DOHH2 (cell line): ENCODE measurements around the gene FAM177B.

Source experiments
- H3F3A ChIP-seq: fragments of 200-600 bp; sonication (generic), shearing (Covaris generic); 2 replicates; pipeline ENCODE4 v1.6.0; 2016; ENCODE audit warnings: antibody characterized with exemption, mild to moderate bottlenecking; ENCODE audit not compliant: control insufficient read depth, insufficient read depth
- H3K27ac ChIP-seq: fragments of 200-600 bp; sonication (generic); 2 replicates; pipeline ENCODE4 v1.5.1; 2014; ENCODE audit warnings: low read depth, mild to moderate bottlenecking, low read length, moderate library complexity
- H3K27me3 ChIP-seq: fragments of 200-600 bp; sonication (generic); 2 replicates; pipeline ENCODE4 v1.6.1; 2014; ENCODE audit warnings: mild to moderate bottlenecking, low read length, mixed read lengths; ENCODE audit not compliant: control insufficient read depth
- H3K36me3 ChIP-seq: fragments of 200-600 bp; sonication (generic); 2 replicates; pipeline ENCODE4 v1.6.1; 2014; ENCODE audit warnings: mild to moderate bottlenecking, low read length, moderate library complexity, mixed read lengths; ENCODE audit not compliant: control insufficient read depth
- H3K4me1 ChIP-seq: fragments of 200-600 bp; sonication (generic); 2 replicates; pipeline ENCODE4 v1.6.1; 2014; ENCODE audit warnings: mild to moderate bottlenecking, low read length, mixed read lengths; ENCODE audit not compliant: control insufficient read depth
- H3K4me2 ChIP-seq: fragments of 200-600 bp; sonication (generic); 2 replicates; pipeline ENCODE4 v1.6.0; 2014; ENCODE audit warnings: mild to moderate bottlenecking, low read length, moderate library complexity
- H3K4me3 ChIP-seq: fragments of 200-600 bp; sonication (generic); 2 replicates; pipeline ENCODE4 v1.5.1; 2014; ENCODE audit warnings: mild to moderate bottlenecking, low read length, mixed read lengths
- H3K79me2 ChIP-seq: fragments of 200-600 bp; sonication (generic); 2 replicates; pipeline ENCODE4 v1.6.1; 2014; ENCODE audit warnings: mild to moderate bottlenecking, low read length, mixed read lengths; ENCODE audit not compliant: control insufficient read depth
- H3K9me2 ChIP-seq: fragments of 200-600 bp; sonication (generic); replicated peaks from 2 replicates; pipeline ENCODE4 v1.6.1; 2014; ENCODE audit warnings: mild to moderate bottlenecking, low read length, mixed read lengths; ENCODE audit not compliant: control insufficient read depth
- H3K9me3 ChIP-seq: fragments of 200-600 bp; sonication (generic); 2 replicates; pipeline ENCODE4 v1.6.1; 2014; ENCODE audit warnings: antibody characterized with exemption, low read length, mixed read lengths; ENCODE audit not compliant: control insufficient read depth, insufficient read depth
- H4K20me1 ChIP-seq: fragments of 200-600 bp; sonication (generic); 2 replicates; pipeline ENCODE4 v1.6.0; 2014; ENCODE audit warnings: low read depth, mild to moderate bottlenecking, antibody characterized with exemption, low read length, moderate library complexity; ENCODE audit not compliant: control insufficient read depth, insufficient read depth
- EZH2phosphoT487 ChIP-seq: fragments of 200-600 bp; sonication (generic); IDR thresholded peaks from 2 replicates; pipeline ENCODE4 v1.6.1; 2017; ENCODE audit warnings: borderline replicate concordance, mild to moderate bottlenecking, antibody characterized with exemption, low read length, moderate library complexity, mixed read lengths
- TF ChIP-seq, protein P1 (sequence below): fragments of 200-600 bp; sonication (generic); IDR thresholded peaks from one replicate; pipeline ENCODE4 v1.5.1; 2014; ENCODE audit warnings: antibody characterized with exemption, mild to moderate bottlenecking, low read depth, low read length; ENCODE audit not compliant: poor library complexity, severe bottlenecking

The FAM177B gene

GRCh38 chr1:222704260-222704659 is 32.7 kb upstream of the FAM177B start:
- no peak overlapping the region for H3K27ac ChIP-seq
- H3F3A ChIP-seq = no peaks in the 10 kb centered on the region
- H3K9me3 ChIP-seq = no peaks in the 10 kb centered on the region
- no peaks in the 10 kb centered on the region for H3K4me1 ChIP-seq
- peaks cover 58% of the 10 kb centered on the region for H3K79me2 ChIP-seq
- no peak overlapping the region for H3K4me3 ChIP-seq
- peaks cover 35% of the 10 kb centered on the region for H3K36me3 ChIP-seq
- no peaks in the 10 kb centered on the region for H3K9me2 ChIP-seq
- H3K27me3 ChIP-seq = no peaks in the 10 kb centered on the region
- H4K20me1 ChIP-seq = no peaks in the 10 kb centered on the region
- H3K4me2 ChIP-seq = no peak overlapping the region
- no peak for TF ChIP-seq EZH2phosphoT487

DNA sequence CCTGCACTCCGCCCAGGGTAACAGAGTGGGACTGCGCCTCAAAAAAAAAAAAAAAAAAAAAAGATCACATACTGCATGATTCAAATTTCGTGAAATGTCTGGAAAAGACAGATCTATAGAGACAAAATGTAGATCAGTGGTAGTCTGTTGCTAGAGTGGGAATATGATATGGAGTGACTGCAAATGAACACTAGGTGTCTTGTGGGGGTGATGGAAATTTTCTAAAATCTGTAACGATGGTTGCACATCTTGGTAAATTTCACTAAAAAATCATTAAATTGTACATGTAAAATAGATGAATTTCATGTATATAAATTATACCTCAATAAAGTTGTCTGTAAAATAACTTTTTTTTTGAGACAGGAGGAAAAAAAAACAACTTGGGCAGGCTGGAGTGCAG is 30.2 kb upstream of the FAM177B start:
- Histone ChIP-seq H3K4me1 (peaks cover 10% of the 10 kb centered on the region), H3K9me3 (no peaks in the 10 kb centered on the region), H3K4me3 (no peak overlapping the region), H3K27me3 (no peaks in the 10 kb centered on the region), H3K36me3 (peaks cover 46% of the 10 kb centered on the region), H3K9me2 (no peaks in the 10 kb centered on the region), H3F3A (0 out of 2 replicates have a peak, but pooled peaks cover 2% of the 10 kb centered on the region), H3K4me2 (no peak overlapping the region), H4K20me1 (no peaks in the 10 kb centered on the region), H3K79me2 (peaks cover 84% of the 10 kb centered on the region), H3K27ac (no peak overlapping the region)
- TF ChIP-seq, protein P1, sequence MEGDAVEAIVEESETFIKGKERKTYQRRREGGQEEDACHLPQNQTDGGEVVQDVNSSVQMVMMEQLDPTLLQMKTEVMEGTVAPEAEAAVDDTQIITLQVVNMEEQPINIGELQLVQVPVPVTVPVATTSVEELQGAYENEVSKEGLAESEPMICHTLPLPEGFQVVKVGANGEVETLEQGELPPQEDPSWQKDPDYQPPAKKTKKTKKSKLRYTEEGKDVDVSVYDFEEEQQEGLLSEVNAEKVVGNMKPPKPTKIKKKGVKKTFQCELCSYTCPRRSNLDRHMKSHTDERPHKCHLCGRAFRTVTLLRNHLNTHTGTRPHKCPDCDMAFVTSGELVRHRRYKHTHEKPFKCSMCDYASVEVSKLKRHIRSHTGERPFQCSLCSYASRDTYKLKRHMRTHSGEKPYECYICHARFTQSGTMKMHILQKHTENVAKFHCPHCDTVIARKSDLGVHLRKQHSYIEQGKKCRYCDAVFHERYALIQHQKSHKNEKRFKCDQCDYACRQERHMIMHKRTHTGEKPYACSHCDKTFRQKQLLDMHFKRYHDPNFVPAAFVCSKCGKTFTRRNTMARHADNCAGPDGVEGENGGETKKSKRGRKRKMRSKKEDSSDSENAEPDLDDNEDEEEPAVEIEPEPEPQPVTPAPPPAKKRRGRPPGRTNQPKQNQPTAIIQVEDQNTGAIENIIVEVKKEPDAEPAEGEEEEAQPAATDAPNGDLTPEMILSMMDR = peak; percentile 11
- no peak for TF ChIP-seq EZH2phosphoT487

- Histone ChIP-seq H3K27ac (no peak overlapping the region), H3F3A (peaks cover 11% of the 10 kb centered on the region), H3K79me2 (peaks cover 88% of the 10 kb centered on the region), H3K9me2 (no peaks in the 10 kb centered on the region), H3K4me2 (peak overlapping the region; percentile 78; the same call in 1 of the 2 replicates), H4K20me1 (no peaks in the 10 kb centered on the region), H3K4me3 (no peak overlapping the region), H3K36me3 (peaks cover 35% of the 10 kb centered on the region), H3K4me1 (peaks cover 16% of the 10 kb centered on the region), H3K9me3 (no peaks in the 10 kb centered on the region), H3K27me3 (no peaks in the 10 kb centered on the region)
- no peak for TF ChIP-seq EZH2phosphoT487
- TF ChIP-seq, protein P1 = no peak
These were observed 27.3 kb upstream of the FAM177B start for GRCh38 chr1:222709700-222710153.

- Histone ChIP-seq H3K27ac (peak overlapping the region; percentile 66), H3K9me2 (no peaks in the 10 kb centered on the region), H3K4me1 (peaks cover 16% of the 10 kb centered on the region), H3F3A (peaks cover 11% of the 10 kb centered on the region), H3K27me3 (no peaks in the 10 kb centered on the region), H3K4me3 (peak overlapping the region; percentile 82), H3K36me3 (peaks cover 36% of the 10 kb centered on the region), H3K9me3 (no peaks in the 10 kb centered on the region), H3K4me2 (peak overlapping the region; percentile 78), H3K79me2 (peaks cover 75% of the 10 kb centered on the region), H4K20me1 (no peaks in the 10 kb centered on the region)
- TF ChIP-seq, protein P1 = no peak
- TF ChIP-seq EZH2phosphoT487 = no peak
These were observed 25.4 kb upstream of the FAM177B start for GRCh38 chr1:222711319-222712252.
